H7 (cell line): ENCODE results near the gene ARPC3. TPM values are rescaled to one million over a fixed set of nuclear protein-coding genes. Genes with fewer than 3 reads are reported as not detected.
"Not testable (repeated sequence)": the region's sequence is repeated elsewhere in the genome, so short reads cannot be mapped to it uniquely, and the experiment has no call there.

ENCODE experiments used
- DNase-seq: peaks from one replicate; pipeline ENCODE4 v3.0.0; 2012
- H3K27me3 ChIP-seq: 2 replicates; pipeline ENCODE4 v1.6.0; 2011; ENCODE audit warnings: mild to moderate bottlenecking, low read length; ENCODE audit not compliant: control insufficient read depth, insufficient read depth
- H3K36me3 ChIP-seq: replicated peaks from 2 replicates; pipeline ENCODE4 v1.5.1; 2011; ENCODE audit warnings: low read length; ENCODE audit not compliant: control insufficient read depth, insufficient read depth
- H3K4me3 ChIP-seq: 2 replicates; pipeline ENCODE4 v1.5.1; 2011; ENCODE audit warnings: low read depth, mild to moderate bottlenecking, control low read depth, low read length, moderate library complexity; ENCODE audit not compliant: insufficient read depth
- total RNA-seq: library from RNA; depleted of rRNA; stranded (reverse); fragments of >200 nt; shearing (Covaris generic); gene quantifications from 2 replicates; pipeline ENCODE4 v1.2.3, GENCODE V29; 2014

Gene ARPC3
- total RNA-seq, 1 experiment from 2014 or later, result 237 TPM

DNA sequence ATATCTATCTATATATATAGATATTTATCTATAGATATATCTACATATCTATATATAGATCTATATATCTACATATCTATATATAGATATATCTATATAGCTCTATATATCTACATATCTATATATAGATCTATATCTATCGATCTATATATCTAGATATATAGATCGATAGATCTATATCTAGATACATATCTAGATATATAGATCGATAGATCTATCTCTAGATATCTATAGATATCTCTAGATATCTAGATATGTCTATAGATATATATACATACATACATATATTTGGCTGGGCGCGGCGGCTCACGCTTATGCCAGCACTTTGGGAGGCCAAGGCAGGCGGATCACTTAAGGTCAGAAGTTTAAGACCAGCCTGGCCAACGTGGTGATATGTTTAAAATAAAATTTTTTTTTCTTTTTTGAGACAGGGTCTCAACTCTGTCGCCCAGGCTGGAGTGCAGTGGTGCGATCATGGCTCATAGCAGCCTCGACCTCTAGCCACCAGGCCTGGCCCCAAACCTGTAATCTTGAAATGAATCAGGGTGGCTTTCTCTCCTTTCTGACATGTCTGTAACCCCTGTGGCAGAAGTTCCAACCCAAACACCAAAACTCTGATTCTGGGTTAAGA is 18.1 kb downstream of the ARPC3 start:
- H3K36me3 ChIP-seq, result peaks cover 4% of the 10 kb centered on the region

DNA sequence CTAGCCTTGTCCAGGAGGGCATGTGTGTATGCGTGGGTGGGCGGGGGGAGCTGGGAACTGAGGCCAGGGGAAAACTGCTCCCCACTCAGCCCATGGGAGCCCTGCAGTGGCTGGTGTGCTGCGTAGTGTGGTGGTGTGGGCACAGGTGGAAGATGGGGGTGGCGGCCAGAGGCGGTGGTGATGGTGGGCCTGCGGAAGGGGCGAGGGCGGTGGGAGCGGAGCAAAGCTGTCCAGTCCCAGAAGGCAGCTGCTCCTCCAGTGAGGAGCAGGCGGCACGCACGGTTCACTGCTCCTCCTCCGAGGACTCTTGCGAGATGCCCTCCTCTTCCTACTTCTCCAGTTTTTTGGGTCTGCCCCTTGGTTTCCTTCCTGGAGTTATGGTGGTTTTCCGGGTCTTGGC is 20.5 kb downstream of the ARPC3 start:
- not testable (repeated sequence) for H3K27me3 ChIP-seq, H3K4me3 ChIP-seq, H3K36me3 ChIP-seq
- DNase-seq, result peak; percentile 13

More for the DNA sequence above, 18.1 kb downstream of the ARPC3 start:
- no peaks in the 10 kb centered on the region for H3K27me3 ChIP-seq
- H3K4me3 ChIP-seq, result peak overlapping the region; percentile 28
- no peak for DNase-seq

DNA sequence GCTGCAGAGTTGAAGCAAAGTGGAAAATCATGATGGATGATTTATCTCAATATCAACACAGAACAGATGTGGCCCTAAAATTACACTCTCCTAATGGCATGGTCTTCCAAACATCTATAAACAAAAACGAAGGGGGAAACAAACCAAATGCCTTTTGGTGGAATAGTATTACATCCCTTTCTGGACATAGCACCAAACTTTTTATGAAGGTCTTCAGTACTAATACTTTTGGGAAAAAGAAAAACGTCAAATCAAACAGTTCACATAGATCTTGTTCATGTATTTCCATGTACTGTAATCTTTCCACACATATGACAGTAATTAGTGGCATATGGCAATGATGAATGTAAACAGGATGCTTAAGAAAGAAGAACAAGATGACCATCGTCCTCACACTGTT is 23.7 kb downstream of the ARPC3 start:
- Histone ChIP-seq H3K4me3 (no peak overlapping the region), H3K27me3 (no peaks in the 10 kb centered on the region), H3K36me3 (no peaks in the 10 kb centered on the region)
- no peak for DNase-seq

DNA sequence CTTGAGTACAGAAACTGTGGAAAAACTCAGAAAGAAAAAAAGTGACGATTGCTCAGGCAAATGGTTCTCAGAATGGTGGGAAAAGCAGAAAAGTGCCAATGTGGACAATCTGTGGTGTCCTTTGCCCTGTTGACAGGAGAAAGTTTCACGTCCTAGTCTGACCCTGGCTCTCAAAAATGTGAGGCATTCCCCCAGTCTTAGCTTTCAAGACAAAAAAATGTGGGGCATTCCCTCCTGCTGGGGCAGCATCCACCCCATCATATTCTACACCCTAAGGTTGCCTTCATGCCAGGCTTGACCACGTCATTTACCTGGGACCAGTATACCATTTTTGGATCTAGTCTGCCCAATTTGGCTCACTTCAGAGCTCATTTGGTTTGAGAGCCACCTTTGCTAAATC is 25.9 kb downstream of the ARPC3 start:
- Histone ChIP-seq H3K27me3 (no peaks in the 10 kb centered on the region), H3K36me3 (no peaks in the 10 kb centered on the region), H3K4me3 (no peak overlapping the region)
- peak; percentile 26 for DNase-seq

DNA sequence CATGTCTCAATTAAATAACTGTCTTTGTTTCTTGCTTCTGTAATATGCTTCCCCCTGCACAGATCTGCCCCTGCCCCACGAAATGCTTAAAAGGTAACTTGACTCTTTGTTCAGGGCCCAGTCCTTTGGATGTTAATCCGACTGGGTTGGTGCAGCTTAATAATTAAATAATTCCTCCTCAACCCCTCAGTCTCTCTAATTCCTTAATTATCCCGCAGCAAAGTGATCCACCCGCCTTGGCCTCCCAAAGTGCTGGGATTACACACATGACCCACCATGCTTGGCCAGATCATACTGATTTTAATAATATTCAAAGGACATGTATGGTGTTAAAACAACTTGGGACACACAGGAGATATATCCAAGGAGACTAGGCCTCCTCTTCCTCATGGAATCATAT is 28.4 kb downstream of the ARPC3 start:
- H3K36me3 ChIP-seq, result no peaks in the 10 kb centered on the region
- no peaks in the 10 kb centered on the region for H3K27me3 ChIP-seq
- DNase-seq, result no peak
- no peak overlapping the region for H3K4me3 ChIP-seq

DNA sequence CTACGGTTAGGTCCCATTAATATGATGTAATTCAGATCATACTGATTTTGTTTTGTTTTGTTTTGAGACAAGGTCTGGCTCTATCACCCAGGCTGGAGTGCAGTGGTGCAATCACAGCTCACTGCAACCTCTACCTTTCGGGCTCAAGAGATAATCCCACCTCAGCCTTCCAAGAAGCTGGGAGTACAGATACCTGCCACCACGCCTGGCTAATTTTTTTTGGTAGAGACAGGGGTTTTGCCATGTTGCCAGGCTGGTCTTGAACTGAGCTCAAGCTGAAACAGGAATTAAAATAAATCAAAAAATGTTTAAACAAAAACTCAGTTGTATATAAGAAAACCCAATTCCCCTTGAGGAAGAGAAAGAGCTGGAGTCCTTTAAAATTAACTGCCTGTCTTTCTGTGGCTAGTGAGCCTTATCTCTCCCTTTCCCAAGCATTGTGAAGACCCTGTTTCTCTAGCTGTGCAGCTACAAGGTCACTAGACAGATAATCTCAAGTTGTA is 28.9 kb downstream of the ARPC3 start:
- DNase-seq, result no peak
- no peaks in the 10 kb centered on the region for H3K27me3 ChIP-seq
- H3K4me3 ChIP-seq, result no peak overlapping the region
- H3K36me3 ChIP-seq, result no peaks in the 10 kb centered on the region

DNA sequence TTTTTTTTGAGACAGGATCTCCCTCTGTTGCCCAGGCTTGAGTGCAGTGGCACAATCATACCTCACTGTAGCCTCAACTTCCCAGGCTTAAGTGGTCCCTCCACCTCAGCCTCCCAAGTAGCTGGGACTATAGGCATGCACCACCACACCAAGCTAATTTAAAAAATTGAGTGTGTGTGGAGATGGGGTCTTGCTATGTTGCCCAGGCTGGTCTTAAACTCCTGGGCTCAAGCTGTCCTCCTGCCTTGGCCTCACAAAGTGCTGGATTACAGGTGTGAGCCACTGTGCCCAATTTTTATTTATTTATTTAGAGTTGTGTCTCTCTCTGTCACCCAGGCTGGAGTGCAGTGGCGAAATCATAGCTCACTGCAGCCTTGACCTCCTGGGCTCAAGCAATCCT is 29.5 kb downstream of the ARPC3 start:
- H3K4me3 ChIP-seq, DNase-seq, H3K36me3 ChIP-seq, H3K27me3 ChIP-seq: not testable (repeated sequence)

DNA sequence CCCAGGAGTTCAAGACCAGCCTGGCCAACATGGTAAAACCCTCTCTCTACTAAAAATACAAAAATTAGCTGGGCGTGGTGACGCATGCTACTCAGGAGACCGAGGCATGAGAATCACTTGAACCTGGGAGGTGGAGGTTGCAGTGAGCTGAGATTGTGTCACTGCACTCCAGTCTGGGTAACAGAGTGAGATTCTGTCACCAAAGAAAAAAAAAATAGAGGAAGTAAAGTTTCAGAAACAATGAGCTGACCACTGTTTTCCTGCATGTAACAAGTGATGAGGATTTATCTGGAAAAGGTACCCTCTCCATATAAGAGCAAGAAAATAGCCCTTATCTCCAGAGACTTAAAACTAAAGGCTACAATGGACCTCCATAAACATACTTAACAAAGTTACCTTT is 33.0 kb downstream of the ARPC3 start:
- not testable (repeated sequence) for H3K36me3 ChIP-seq, H3K27me3 ChIP-seq, H3K4me3 ChIP-seq, DNase-seq

DNA sequence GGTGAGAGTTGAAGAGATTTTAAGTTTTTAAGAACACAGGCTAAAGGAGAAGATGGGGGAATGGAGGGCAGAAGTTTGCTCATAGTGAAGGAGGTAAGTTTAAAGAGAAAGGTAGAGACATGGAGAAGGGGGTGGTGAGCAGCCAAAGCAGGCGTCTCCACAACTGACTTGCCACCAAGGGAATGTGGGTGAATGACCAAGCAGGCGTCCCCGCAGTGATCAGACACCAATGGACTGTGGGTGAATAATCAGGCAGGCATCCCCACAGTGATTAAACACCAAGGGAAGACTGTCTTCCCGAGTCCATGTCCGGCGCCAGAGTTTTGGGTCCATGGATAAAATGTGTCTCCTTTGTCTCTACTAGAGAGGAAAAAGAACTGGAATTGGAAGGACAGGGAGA is 40.1 kb downstream of the ARPC3 start:
- not testable (repeated sequence) for H3K27me3 ChIP-seq, H3K4me3 ChIP-seq, DNase-seq, H3K36me3 ChIP-seq

DNA sequence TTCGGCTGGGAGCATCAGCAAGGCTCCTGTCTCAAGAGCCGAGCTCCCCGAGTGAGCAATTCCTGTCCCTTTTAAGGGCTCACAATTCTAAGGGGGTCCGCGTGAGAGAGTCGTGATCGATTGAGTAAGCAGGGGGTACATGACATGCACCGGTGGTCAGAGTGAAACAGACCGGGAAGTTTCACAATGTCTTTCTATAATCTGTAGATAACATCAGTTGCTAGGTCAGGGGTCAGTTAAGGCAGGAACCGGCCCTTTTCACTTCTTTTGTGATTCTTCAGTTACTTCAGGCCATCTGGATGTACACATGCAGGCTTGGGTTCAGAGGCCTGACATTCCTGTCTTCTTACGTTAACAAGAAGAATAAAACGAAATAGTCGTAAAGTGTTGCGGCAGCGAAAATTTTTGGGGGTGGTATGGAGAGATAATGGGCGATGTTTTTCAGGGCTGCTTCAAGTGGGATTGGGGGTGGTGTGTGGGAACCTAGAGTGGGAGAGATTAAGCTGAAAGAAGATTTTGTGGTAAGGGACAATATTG is 44.9 kb downstream of the ARPC3 start:
- not testable (repeated sequence) for H3K36me3 ChIP-seq, DNase-seq, H3K4me3 ChIP-seq, H3K27me3 ChIP-seq

DNA sequence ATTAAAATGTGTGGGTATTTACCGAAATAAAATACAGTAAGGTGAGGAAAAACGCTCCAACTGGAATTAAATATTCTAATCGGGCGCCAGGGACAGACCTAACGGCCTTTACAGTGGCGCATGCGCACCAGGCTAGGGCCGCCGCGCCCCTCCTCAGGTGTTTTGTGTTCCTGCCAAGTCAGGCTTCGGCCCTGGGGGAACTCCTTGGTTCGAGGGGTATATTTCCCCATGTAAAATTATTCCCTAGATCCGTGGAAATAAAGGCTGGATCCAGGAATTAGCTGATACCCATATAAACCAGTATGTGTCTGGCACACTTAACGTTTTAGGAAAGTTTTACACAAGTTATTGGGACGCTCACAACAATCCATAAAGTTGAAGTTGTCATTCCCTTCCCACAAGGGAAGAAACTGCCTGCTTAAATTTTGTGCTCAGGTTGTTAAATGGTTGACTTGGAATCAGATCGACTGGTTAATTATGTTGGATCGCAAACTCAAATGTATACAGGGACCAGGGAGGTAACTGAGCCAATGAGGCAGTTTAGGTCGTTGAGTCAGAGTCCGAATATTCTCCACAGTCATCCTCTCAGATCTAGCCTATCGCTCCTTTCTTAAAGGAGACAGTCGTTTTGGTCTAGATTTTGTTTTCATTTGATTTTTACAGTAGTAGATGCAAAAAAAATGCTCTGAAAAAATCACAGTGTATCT is 46.0 kb downstream of the ARPC3 start:
- Histone ChIP-seq H3K36me3 (peaks cover 8% of the 10 kb centered on the region), H3K27me3 (no peaks in the 10 kb centered on the region), H3K4me3 (peak overlapping the region; percentile 67)
- peak; percentile 89 for DNase-seq

DNA sequence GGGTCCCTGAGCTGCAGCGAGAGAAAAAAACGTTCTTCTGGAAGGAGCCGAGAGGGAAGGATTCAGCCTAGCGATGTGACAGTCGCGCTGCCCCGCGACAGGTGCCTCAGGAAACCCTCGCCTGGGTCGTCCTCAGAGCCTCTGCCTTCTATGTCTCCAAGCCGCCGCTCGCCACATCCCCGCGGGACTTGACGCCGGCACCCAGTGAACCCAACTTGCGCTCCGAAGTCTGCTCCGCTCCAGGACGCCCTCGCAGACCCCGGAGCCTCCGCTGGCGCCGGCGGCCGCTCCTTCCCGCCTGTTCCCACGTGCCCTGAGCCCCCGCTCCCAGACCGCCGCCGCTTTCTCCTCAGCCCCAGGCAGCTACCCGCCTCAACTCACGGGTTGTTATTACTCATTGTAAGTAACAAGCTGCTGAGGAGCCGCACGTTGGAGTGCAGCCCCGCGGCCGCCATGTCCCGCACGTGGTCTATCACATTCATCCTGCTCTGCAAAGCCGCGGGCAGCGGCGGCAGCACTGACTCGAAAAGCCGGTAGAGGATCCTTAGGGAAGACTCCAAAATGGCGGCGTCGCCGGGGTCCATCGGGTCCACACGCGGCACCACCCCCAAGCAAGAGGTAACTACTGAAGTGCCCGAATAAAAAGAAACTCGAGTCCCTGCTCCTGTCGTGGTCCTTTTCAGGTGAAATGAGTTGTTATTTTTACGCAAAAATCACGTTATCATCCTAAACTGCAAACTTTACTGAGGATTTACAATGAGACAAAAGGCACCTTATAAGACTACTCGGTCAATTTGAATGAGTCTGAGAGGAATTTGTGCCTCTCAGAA is 46.8 kb downstream of the ARPC3 start, which contains the start of gene ANAPC7:
TSS of gene ANAPC7 (minus strand) at position 563 of the 830 bp plus-strand sequence. CDS start at position 482, 81 bp downstream.
- DNase-seq, result peak; percentile 94
- no peaks in the 10 kb centered on the region for H3K27me3 ChIP-seq

More for the DNA sequence above, 46.8 kb downstream of the ARPC3 start, which contains the start of gene ANAPC7:
- H3K4me3 ChIP-seq, result peak within 1 kb of the TSS; percentile 67
- H3K36me3 ChIP-seq, result peaks cover 8% of the 10 kb centered on the region
